Fibroblast of villous mesenchyme (primary cell): ENCODE results near the gene C2orf92. TPM values are rescaled to one million over a fixed set of nuclear protein-coding genes. Genes with fewer than 3 reads are reported as not detected.

Experiments used
- DNase-seq: peaks from one replicate; pipeline ENCODE4 v3.0.0-alpha.2; 2010; ENCODE audit warnings: low read depth
- H3K4me3 ChIP-seq: 2 replicates; pipeline ENCODE4 v1.5.1; 2011; ENCODE audit warnings: low read depth, mild to moderate bottlenecking, low read length
- total RNA-seq: library from RNA; depleted of rRNA; stranded (reverse); fragments of >200 nt; gene quantifications from 2 replicates; pipeline ENCODE4 v1.2.3, GENCODE V29; 2012
- TF ChIP-seq, protein P1 (sequence below): IDR thresholded peaks from 2 replicates; pipeline ENCODE4 v1.5.1; 2012; ENCODE audit warnings: low read depth, mild to moderate bottlenecking, low read length; ENCODE audit not compliant: insufficient read depth

Gene C2orf92
- total RNA-seq, 1 donor = 6.0 TPM

DNA sequence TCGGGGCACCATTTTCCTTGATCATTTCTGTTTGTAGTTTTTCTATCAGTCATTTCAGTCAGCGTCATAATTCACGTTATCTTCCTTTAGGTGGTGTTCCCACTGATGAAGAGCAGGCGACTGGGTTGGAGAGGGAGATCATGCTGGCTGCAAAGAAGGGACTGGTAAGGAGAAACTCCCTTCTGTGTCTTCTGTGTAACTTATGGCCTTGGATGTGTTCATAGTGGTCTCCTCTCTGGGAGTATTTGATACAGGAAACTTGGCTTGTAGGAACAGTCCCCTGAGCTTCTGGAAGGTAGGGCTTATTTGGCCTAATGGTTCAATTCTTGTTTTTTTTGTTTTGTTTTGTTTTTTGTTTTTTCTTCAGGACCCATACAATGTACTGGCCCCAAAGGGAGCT is 22.5 kb upstream of the C2orf92 start:
- TF ChIP-seq, protein P1, sequence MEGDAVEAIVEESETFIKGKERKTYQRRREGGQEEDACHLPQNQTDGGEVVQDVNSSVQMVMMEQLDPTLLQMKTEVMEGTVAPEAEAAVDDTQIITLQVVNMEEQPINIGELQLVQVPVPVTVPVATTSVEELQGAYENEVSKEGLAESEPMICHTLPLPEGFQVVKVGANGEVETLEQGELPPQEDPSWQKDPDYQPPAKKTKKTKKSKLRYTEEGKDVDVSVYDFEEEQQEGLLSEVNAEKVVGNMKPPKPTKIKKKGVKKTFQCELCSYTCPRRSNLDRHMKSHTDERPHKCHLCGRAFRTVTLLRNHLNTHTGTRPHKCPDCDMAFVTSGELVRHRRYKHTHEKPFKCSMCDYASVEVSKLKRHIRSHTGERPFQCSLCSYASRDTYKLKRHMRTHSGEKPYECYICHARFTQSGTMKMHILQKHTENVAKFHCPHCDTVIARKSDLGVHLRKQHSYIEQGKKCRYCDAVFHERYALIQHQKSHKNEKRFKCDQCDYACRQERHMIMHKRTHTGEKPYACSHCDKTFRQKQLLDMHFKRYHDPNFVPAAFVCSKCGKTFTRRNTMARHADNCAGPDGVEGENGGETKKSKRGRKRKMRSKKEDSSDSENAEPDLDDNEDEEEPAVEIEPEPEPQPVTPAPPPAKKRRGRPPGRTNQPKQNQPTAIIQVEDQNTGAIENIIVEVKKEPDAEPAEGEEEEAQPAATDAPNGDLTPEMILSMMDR = no peak
- DNase-seq = no peak
- peak overlapping the region; percentile 98 for H3K4me3 ChIP-seq

DNA sequence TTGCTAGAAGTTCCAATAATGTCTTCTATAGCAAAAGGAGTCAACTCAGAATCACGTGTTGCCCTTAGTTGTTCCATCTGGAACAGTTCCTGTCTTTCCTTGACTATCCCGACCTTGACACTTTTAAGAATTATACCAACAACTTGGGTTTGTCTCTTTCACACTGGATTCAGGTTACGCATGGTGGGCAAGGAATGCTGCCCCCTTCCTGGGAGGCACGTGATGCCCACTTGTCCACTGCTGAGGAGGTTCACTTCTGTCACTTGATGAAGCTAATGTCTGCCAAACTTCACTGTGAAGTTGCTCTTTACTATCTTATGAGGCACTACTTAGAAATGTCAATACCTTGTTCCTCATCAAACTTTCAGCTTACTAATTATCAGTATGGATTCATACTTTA is 18.4 kb upstream of the C2orf92 start:
- no peak overlapping the region for H3K4me3 ChIP-seq
- DNase-seq = no peak
- TF ChIP-seq, protein P1 = no peak

DNA sequence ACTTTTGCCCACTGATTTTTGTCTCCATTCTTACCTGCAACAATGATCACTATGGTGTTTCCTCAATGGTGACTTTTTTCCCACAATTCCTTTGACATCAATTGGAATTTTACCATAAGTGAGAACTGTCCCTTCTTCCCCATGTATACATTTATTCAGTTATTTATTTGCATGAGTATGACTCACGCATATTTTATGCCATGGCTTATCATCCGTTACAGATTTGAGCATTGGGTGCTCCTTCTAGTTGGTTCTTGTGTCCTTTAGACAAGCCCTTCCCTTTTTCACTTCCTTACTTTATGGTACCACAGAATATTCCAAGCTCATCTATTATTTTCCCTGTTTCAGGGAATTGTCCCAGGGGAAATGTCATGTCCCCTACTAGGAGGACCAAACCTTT is 16.0 kb upstream of the C2orf92 start:
- DNase-seq = no peak
- TF ChIP-seq, protein P1 = no peak
- H3K4me3 ChIP-seq = no peak overlapping the region

DNA sequence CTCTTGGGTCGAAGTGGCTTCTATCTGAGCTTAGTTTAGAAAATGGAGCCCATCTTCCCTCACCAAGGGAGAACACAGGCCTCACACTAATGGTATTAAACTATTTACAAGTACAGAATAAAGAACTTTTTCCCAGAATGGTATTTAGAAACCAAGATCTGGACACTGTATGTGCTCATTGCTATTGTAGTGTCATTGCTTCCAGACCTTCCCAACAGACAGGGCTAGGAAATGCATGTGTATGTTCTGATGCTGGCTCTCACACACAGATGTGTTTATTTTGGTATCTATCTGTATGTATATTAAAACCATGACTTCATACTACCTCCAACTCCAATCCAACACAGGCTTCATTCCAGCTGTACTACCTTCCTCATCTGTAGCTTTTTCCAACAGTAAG is 15.6 kb upstream of the C2orf92 start:
- TF ChIP-seq, protein P1 = no peak

DNA sequence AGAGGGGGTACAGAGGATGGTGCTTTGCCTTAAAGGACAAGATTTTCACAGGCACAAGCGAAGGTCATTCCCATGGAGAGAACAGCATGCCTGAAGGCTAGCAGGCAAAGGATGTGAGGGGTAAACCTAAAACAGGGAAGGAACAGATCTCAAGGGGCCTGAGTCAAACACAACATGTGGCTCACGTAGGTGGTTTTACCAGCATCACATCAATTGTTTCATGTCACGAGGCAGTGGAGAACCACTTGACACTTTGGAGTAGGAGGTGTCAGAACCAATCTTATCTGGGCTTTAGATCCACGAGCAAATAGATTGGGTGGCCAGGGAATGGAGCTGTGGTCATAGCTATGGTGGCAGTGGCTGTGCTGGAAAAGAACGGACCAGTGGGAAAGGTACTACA is 15.2 kb upstream of the C2orf92 start:
- DNase-seq = no peak
- no peak overlapping the region for H3K4me3 ChIP-seq
- TF ChIP-seq, protein P1 = no peak

More for the DNA sequence above, 15.6 kb upstream of the C2orf92 start:
- no peak for DNase-seq
- H3K4me3 ChIP-seq = no peak overlapping the region

DNA sequence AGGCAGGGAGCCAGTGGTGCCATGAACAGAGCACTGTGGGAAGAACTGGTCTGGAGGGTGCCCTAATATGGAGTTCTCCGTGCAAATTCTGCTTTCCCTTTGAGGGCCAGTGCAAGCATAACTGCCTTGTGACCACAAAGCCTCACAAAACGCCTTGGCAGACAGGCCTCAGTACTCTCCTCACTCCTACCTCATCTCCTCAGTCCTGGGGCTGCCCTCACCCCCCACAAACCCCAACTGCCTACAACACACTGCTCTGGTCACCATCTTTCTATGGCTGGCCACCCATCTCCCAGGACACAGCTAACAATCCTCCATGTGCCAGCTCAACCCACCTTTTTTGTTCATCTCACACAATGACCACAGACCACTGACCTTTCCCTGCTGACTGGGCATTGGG is 14.7 kb upstream of the C2orf92 start:
- DNase-seq = no peak
- TF ChIP-seq, protein P1 = no peak
- no peak overlapping the region for H3K4me3 ChIP-seq

DNA sequence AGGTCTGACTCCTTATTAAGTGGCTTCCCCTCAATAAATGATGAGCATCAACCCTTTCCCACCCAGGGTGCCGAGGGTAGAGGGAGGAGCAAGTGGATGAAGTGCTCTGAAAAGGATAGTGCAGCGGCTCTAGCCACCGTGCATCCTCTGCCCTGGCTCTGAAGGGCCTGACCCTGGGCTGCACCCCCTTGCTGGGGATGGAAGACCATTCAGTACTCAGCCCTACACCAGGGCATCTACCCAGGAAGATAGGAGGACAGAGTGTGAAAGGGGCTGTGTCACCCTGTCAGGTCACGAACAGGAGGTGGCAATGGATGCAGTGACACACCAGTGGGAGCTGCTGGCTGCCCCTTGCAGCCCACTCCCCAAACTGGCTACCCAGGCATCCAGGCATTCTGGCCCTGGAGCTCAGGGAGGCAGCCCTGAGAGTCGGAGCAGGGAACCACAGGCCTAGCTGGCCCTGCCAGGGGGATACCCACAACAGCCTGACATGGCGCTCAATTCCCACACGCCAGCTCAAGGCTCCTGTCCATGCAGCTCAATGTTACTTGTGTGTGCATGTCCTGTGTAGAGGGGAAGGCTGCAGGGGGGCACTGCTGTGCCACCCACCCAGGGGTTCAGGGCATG is 13.3 kb upstream of the C2orf92 start:
- TF ChIP-seq, protein P1 = no peak
- H3K4me3 ChIP-seq = no peak overlapping the region
- DNase-seq = no peak
